HuH-7 (cell line): Measurements from ENCODE around the gene IL18R1.

ENCODE experiments used
- DNase-seq: peaks from one replicate; pipeline ENCODE4 v3.0.0; 2011; ENCODE audit warnings: low spot score

IL18R1 gene

DNA sequence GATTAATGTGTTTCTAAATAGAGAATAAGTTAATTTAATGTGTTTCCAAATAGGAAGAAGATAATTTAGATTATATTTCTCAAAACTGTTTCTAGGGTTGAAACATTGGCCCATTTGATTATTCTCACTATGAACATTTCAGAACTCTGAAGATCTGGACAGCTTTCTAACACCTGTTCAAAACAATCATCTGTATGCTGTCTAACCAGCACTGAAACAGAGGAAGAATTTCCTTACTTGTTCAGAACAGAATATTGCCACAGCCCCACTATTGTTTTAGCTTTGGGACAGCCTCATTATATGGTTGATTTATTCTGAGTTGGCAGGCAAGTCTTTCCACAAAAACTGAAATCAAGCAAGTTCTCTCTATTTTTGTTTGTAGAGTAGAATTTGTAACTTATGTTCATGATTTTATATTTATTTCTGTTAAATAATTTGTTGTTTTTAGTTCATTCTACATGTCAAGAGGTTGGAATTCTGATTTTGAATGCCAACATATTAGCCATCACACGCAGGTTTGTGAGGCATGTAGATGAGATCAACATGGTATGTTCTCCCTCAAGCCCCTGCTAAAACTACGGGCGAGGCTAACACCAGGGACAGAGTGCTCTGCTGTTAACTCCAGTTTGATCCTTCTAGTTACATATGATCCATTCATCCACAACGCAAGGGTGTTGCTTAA, 78.5 kb downstream of the IL18R1 start:
- DNase-seq, result no peak

DNA sequence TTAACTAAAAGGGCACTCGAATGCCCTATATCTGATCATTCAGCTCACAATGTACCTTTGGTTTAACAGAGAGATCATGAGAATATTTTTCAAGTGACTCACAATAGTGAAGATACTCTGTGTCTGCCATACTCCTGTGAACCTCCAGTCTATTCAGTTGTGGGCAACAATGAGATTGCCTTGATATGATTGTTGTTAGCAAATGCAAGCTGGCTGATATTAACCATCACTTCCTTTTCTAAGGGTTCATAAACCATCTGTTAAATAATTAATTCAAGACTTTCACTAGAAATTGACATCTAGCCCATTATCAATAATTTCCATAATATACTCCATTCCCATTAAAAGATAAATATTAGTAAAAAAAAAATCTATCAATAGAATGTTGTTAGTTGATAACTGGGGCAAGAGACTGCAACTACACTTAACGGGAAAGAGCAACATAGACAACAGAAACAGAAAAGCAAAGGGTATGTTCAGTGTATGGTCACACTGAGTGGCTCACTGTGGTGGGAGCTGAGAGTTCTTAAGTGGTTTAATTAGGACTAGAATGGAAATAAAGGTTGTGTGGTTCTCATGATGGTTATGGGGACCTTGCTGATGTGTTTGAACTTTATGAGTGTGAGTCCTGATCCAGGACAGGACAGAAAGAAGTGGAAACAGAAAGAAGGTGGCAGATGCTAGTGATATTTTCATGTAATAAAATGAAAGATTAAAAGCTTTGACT, 79.2 kb downstream of the IL18R1 start:
- no peak for DNase-seq

DNA sequence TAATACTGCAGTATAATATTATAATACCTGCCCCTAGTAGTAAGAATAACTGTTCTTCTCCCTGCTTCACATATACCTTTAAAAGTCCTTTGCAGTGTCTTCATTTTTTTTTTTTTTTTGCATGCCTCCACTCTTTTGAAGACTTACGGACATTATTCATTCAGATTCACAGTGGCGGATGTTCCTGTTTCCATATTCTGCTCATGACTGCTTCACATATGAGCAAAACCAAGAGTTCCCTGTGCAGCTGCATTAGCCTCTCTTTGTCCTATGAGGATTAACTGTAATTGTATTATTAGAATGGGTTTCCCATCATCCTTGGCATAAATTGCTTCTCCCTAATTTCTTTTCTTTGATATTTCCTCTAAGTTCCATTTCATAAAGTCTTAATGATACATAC, 80.1 kb downstream of the IL18R1 start:
- DNase-seq, result no peak

DNA sequence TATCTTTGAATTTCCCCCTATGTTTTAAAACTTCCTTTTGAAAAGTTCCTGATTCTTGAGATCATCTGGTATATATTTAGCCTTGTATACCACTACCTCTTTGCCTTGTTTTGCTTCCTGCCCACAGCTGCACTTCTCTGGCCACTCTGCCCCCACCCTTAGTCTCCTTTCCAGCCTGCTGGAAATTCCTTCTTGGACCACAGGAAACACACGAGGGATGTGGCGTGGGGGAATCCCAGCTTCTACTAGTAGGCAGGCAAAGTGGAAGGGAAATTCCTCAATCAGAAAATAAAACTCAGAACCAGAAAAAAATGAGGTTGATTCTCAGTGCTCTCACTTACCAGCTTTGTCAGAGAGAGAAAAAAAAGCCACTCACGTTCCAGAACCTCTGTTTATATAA, 80.7 kb downstream of the IL18R1 start:
- no peak for DNase-seq

DNA sequence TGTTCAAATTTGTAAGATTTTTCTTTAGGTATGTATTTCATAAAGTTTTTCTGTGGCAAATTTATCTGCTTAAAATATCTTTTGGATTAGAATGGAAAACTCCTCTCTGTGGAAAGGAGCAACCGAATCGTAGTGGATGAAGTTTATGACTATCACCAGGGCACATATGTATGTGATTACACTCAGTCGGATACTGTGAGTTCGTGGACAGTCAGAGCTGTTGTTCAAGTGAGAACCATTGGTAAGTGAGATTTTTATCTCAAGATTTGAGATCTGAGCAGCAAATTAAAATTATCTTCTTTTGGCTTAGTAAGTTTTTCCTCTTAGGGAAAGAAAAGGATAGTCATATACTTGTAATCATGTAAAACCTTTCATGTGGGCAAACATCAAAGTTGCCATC, 81.5 kb downstream of the IL18R1 start:
- DNase-seq, result no peak

DNA sequence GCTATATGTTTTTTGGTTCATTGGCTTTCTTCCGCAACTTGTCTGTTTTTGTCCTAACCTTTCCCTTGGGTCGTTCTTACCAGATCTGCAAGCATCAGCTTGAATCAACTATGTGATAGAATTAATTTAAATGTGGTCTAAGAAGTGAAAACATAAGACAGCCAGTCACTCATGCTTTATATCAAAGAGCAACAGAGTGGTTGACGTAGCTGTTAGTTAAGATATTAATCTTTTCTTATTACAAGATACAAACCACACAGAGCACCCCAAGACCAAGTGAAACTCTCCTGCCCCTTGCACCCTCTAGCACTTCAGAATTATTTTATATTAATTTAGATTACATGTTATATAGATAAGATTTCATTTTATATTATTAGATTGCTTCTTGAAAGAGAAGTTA, 82.5 kb downstream of the IL18R1 start:
- DNase-seq, result no peak

DNA sequence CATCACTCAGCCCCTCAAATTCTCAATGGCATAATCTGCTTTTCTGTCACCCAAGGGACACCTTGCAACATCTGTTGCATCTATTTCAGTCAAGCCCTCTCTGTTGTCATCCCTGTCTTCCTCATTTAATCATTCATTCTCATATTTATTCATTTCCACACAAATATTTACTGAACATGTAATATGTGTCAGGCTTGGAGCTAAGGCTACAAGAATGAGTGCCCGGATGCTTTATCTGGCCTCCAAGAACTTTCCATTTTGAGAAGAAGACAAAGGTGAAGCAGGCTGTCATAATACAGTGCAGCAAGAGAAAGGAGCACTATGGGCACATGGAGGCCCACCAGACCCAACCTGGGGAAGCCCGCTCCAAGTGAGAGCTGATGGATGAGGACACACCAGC, 83.0 kb downstream of the IL18R1 start:
- DNase-seq, result no peak

DNA sequence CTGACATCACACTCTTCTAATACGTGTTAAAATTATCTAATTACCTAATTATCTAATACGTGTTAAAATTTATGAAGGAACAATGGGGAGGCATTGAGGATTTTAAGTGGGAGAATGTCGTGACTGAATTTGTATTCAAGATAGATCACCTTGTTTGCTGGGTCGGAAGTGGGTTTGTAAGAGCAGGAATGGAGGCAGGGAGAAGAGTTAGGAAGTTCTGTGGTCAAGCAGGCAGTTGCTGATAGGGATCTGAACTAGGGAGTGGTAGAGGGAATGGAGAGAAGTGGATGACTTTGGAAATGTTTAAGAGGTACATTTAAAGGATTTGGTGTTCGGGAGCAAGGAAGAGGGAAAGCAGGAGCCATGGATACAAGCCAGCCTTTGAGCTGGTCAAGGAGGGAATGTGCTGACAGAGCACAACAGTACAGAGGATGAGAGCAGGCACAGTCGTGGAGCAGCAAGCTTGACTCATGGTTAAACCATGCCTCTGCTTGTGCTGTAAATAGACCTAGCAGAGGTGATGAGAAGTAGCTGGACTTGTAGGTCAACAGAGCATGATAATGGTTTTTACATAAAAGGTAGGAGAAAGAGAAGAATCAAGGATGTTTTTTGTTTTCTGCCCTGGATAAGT, 83.6 kb downstream of the IL18R1 start:
- DNase-seq, result no peak

DNA sequence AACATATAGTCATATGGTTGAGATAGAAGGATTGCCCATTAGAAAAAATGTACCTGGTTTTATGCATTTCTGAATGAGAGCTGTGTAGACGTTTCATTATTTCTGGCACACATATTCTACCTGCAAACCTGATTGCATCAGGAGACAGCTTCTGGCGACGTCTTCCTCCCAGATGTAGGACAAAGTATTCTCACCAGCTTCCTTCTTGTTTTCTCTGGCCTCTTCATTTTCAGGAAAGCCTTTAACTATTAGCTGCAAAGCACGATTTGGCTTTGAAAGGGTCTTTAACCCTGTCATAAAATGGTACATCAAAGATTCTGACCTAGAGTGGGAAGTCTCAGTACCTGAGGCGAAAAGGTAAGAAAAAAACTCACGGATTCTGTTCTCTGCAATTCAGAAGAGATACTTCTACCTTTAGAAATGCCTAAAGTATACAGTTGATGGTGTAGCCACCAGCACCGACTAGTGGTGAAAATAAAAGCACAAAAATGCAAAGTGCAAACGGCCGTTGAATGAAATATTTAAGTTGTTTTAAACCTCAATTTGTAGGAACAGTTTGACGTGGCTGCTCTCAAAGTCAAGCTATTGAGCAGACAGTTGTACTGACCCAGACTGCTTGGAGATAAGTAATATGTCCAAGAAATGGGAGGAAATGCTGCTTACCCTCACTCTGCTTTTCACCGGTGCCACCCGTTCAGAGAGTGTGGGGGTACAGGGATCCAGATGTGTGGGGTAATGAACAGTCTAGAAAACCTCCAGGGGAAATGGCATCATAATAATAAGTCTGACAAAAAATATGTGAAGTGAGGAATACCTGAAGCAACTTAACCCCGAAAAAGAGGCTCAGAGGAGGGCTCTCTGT, 87.6 kb downstream of the IL18R1 start:
- DNase-seq, result peak; percentile 26

DNA sequence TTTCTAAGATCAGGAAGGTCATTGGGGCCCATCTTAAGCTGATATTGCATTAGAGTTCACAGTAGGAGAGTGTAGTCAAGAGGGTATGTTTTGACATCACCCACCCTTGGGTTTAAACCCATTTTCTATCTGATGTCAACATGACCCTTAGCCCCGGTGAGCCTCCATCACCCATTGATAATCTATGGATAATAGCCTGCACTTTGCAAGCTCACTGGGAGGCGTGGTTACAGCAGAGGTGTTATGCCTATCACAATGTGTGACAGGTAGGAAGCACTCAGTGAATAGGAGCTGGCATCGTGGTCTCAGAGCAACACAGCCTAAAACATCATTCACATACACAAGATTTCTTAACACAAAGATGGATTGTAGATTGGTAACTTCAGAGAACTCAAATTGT, 88.6 kb downstream of the IL18R1 start:
- DNase-seq, result no peak

DNA sequence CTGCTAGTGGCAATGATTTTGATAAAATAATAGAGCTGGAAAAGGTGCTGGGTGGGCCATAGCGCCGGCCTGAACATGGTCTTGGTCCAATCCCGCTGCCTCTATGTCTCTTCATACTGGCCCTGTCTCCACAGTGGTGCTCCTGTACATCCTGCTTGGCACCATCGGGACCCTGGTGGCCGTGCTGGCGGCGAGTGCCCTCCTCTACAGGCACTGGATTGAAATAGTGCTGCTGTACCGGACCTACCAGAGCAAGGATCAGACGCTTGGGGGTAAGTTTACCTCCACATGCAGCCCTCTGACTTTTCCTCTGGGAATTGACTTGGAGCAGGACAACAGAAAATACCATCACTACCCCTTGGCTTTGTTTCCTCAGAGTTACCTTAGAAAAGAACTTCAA, 91.3 kb downstream of the IL18R1 start:
- DNase-seq, result no peak
